NCI-H524 treated with DMSO at 0.1 percent for 48 hours (cell line): Measurements from ENCODE around the gene SSB.
"Not testable (repeated sequence)": the region's sequence is repeated elsewhere in the genome, so short reads cannot be mapped to it uniquely, and the experiment has no call there.

Experiments used
- DNase-seq: peaks from one replicate; lab custom pipeline; 2025; lab: John Stamatoyannopoulos, UW

SSB gene

DNA sequence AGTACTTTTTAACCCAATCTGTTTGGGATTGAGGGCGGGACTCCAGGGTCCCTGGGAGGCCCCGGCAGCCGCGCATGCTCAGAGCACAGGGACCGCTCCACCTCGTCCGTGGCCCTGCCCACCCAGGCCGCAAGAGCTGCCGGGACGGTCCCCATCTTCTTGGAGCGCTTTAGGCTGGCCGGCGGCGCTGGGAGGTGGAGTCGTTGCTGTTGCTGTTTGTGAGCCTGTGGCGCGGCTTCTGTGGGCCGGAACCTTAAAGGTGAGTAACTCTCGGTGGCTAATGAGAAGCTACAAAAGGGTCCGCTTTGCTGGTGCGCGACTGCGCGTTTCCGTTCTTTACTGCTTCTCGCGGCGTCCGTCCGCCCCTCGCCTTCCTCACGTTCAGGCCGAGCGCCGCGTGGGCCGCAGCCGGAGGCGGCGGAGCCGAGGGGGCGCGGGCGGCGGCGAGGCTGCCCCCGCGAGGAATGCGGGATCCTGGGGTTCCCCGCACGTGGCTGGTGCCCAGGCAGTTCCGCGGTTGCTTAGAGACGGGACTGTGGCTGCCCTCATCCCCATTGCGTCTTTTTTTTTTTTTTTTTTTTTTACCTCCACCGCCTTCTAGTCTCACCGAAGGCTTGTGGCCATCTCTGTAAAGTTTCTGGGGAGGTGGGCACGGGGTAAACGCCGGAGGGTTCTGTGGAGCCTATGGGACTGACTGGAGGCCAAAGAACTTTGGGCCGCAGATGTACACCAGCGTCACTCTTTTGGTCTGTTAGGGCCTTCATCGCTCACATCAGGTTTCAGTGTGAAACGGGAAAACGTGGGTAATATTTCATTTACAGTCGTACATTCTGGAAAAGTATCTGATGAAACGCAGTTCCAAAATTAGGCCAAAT lies at the start of gene SSB:
TSS of gene SSB (plus strand) at position 154 of the 875 bp plus-strand sequence. CDS start 2,090 bp downstream, outside the sequence.
- DNase-seq = peak; percentile 38

DNA sequence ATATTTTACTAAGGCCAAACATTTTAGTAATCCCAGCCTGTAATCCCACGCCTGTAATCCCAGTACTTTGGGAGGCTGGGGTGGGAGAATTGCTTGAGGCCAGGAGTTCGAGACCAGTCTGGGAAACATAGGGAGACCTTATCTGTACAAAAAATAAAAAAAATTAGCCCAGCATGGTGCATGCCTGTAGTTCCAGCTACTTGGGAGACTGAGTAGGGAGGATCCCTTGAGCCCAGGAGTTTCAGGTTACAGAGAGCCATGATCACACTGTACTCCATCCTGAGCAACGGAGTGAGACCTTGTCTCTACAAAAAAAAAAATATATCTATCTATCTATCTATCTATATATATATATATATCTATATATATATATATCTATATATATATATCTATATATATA lies 45.9 kb upstream of the SSB start:
- no peak for DNase-seq

DNA sequence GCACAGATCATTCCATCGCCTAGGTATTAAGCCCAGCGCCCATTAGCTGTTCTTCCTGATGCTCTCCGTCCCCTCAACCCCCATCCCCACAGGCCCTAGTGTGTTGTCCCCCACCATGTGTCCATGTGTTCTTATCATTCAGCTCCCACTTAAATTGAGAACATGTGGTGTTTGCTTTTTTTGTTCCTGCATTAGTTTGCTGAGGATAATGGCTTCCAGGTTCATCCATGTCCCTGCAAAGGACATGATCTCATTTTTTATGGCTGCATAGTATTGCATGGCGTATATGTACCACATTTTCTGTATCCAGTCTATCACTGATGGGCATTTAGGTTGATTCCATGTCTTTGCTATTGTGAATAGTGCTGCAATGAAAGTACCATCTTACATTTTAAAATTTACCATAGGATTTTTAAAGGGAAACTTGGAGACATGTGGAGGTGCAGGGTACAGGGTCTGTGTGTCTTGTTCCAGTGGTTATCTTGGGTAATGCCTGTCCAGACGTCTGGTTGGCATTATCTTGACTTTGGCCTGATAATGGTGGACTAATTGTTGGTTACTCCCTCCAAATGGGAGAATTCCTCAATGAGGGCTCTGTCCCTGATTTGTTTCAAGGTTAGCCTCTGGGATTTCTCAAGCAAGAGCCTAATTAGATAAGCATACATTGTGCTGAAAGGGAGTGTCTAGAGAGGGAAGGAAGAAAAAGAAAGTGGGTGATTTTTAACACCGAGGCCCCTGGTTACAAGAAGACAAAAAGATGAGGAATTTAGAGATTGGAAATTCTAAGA lies 43.4 kb upstream of the SSB start:
- no peak for DNase-seq

DNA sequence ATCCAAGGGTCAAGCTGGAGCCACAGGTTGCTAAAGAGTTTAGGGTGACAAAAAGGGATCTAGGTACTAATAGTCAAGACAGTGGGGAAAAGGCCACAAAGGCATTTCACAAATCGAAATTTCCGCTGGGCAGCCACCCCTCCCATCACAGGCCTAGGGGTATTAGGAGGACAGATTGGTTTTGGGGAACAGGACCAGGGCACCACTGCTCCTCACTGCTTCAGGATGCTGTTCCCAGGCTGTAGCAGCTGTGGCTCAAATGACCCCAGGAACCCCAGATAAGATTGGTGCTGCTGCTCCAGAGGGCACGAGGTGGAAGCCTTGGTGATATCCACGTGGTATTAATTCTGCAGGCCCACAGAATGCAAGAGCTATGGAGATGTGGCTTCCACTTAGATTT lies 42.3 kb upstream of the SSB start:
- no peak for DNase-seq

DNA sequence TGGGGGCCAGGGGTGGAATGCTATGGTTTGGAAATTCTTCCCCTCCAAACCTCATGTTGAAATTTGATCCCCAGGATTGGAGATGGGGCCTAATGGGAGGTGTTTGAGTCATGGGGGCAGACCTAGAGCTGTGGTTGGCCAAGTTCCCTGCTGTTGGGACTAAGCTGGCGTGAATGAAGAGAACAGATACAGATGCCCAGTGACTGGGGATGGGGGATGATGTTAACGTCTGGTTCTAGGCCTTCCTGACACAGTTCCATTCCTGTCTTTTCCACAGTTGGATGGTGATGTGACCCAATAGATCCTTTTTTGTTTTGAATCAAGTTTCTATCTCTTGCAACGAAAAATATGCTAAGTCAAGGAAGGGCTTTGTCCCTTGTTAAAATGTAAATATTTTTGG lies 41.3 kb upstream of the SSB start:
- DNase-seq = no peak

DNA sequence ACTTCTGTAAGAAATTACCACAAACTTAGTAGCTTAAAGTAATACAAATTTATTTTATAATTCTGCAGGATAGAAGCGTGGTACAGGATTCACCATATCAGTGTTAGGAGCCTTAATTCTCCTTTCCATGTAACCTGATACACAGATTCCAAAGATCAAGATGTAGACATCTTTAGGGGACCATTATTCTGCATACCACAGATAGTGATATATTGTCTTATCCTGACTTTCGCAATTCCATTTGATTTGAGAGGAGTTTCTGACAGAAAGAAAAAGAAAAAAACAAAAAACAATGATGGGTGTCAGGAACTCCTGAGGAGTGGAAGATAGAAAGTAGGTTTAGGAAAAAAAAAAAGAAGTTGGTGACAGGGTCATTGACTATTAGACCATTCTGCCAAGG lies 40.9 kb upstream of the SSB start:
- no peak for DNase-seq

DNA sequence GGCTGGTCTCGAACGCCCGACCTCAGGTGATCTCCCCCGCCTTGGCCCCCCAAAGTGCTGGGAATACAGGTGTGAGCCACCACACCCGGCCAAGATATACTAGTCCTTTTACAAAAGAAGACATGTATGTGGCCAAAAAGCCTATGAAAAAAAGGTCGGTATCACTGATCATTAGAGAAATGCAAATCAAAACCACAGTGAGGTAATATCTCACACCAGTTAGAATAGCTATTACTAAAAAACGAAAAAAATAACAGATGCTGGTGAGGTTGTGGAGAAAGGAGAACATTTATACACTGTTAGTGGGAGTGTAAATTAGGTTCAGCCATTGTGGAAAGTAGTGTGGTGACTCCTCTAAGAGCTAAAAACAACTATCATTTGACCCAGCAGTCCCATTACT lies 38.7 kb upstream of the SSB start:
- DNase-seq = no peak

DNA sequence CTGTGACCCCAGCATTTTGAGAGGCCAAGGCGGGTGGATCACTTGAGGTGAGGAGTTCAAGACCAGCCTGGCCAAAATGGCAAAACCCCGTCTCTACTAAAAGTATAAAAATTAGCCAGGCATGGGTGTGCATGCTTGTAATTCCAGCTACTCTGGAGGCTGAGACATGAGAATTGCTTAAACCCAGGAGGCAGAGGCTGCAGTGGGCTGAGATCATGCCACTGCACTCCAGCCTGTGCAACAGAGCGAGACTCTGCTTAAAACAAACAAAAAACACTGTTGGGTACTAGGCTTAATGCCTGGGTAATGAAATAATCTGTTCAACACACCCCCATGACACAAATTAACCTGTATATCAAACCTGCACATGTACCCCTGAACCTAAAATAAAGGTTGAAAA lies 37.9 kb upstream of the SSB start:
- not testable (repeated sequence) for DNase-seq

DNA sequence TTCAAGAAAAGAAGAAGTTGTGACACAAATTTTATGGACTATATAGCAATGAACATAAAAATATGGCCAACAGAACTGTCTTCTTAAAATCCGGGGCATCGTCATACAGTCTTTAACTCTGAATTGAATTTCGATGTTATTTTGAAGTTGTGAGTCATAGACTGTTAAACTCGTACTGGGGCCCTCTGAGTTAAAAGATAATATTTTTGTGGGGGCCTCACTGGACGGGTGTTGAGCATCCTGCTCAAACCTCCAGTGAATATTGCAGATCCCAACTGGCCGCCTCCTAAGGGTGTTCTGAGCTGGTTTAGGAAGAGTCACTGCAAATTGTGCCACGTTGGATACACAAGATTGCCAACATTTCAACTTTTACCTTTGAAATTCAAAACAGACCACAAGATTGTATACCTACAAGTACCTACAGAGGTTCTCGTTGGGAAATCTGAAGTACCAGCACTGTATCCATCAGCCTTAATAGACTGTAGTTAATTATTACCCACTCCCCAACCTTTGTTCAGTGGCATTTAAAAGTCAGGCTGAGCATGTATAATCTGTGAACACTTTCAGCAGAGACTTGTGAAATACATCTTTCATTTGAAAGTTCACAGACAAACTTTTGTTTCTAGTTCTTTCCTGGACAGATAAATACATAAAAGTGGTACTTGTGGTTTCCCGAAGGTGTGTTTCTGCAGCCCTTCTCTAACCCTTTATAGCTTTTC lies 37.3 kb upstream of the SSB start:
- DNase-seq = no peak

DNA sequence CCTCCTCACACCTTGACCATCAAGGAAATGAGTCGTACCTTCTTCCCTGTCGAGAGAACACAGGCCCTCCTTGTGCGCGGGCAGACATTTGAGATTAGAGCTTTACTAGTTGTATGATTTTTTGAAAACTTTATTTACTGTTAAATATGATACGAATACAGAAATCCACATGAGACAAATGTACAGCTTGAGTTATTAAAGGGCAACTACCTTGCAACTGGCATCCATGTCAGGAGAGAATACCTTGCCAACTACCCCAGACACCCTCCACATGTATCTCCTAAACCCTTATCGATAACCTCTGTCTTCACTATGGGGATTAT lies 36.7 kb upstream of the SSB start:
- DNase-seq = no peak

DNA sequence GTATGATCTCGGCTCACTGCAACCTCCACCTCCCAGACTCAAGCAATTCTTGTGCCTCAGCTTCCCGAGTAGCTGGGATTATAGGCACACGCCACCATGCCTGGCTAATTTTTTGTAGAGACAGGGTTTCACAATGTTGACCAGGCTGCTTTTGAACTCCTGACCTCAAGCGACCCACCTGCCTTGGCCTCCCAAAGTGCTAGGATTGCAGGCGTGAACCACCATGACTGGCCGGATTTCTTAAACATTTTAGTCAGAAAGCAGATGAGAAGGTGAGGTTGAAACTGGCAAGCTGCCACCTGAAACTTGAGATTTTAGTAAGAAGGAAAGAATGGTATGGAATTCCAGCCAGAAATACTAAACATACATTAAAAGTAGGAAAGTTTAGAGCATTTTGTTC lies 33.1 kb upstream of the SSB start:
- DNase-seq = no peak

DNA sequence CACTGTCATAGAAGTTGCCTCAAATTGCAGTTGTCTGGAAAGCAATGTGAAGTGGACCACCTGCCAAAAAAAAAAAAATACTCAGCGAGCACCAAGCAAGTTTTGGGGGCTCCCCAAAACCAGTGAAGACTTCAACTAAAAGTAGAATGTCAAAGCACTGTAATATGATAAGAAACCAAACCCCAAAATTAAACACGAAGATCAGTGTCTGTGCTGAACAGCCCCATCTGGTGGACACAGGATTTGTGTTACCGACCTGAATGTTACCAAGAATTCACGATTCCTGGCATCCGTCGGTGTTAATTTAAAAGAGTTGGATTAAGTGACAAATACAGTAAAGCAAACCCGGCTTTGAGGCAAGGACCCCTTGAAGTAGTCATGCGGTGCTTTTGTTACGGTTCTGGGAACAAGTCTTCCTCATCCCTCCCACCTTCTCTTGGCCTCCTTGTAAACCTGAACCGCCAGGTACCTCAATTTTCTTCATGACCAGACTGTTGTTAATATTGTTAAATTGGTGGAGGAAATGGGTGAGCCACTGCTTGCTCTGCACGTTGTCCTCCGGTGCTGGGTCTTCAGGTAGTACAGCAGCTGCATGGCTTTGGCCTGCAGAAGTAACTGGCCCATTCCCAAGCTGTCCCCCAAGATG lies 31.3 kb upstream of the SSB start:
- DNase-seq = no peak

DNA sequence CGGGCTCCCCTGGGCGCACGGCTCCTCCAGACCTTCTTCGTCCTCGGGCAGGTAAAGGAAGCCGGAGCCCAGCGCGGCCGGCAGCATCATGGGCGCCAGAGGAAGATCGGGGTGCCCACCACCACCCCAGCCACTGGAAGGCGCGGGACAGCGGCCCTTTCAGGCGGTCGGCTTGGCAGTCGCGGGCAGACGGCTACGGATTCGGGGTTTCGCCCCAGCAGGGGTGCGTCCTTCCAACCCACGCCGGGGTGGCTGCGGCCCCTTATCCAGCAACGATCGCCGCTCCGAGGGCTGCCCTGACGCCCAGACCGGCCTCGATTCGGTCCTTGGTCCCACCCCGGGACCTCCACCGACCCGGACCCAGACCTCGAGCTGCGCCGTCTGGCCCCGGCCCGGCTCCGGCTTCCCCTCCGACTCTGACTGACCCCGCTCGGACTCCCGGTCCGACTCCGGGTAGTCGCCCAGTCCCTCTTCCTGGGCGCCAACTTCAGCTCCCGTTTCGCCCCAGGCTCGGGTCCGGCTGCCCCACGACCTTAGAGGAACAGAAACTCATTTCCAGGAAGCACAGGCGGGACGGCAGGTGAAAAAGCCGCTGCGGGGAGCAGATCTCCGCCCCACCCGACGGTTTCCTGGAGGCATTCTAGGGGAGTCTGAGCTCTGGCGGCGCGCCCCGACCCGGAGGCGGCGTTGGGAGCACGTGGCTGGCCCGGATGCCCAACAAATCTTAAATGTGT lies 30.2 kb upstream of the SSB start:
- DNase-seq = no peak

DNA sequence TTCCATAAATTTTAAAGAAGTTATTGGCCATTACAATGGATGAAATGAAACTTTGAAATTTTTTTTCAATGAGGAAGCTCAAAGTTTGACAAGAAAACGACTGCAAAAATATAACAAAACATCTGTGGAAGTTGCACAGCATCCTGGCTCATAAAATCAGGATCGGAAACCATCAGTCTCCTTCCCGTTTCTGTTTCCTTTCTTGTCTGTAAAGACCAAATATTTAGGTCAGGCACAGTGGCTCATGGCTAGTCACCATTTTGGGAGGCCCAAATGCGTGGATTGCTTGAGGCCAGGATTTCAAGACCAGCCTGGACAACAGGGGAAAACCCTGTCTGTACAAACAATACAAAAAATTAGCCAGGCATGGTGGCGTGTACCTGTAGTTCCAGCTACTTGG lies 27.6 kb upstream of the SSB start:
- no peak for DNase-seq

DNA sequence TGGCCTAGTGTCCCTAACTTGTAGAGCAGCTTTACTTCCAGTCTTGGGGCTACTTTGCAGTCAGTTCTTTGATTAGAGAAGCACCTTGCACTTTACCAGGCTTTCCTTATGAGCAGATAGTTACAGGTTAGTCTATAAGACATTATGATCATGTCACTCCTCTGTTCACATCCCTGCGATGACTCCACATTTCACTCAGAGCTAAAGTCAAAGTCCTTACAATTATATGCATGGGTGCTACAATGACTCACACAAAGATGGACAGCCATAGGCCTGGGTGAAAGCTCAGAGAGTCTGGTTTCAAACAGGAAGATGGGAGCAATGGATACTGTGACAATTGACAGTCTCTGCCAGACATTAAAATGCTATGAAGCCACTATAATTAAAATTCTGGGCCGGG lies 27.1 kb upstream of the SSB start:
- DNase-seq = no peak

DNA sequence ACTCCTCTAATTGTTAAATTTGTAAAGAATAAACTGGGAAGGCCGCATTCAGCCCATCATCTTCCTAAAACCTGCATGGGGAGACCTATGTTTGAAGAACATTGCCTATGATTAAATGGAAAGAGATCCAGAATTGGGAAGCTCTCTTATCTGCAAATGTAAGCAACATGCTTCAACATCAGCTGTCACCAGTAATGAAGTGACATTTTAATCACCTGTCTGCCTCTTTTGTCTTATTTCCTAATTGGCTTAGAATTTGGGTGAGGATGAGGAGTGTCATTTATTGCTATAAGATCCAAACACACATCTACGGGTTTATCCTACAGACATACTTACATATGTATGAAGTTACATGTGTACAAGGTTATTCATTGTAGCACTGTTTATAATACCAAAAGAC lies 26.0 kb upstream of the SSB start:
- no peak for DNase-seq

DNA sequence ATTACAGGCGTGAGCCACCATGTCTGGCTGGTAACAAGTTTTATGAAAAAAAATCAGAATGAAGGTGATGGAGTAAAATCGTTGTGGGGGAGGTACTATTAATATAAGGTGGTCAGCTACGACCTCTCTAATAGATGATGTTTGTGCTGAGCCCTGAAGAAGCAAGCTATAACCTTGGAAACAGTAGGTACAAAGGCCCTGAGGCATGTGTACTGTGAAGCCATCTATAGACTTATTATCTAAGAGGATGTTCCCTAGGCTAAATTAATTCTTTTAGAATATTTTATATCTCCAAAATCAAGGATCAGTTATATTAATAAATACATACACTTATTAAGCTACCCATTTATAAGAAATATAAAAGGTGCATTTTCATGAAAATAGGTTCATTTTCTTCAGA lies 23.3 kb upstream of the SSB start:
- no peak for DNase-seq

DNA sequence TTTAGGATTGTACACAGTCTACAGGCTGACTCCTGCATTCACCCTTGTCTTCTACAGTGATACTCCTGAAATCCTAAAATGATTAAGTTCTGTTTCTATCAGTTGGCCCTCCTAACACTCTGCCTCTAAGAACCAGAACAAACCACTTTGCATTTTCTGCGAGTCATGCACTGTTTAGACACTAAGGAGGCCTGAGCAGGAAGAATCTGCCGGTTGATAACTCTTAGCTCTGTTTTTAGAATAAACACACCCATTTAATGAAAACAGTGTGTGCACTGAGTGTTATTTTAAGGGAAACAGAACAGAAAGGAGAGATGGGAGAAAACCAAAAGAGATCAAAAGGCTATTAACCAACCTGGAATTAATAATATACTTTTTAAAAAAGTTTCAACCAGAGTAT lies 22.9 kb upstream of the SSB start:
- DNase-seq = no peak

DNA sequence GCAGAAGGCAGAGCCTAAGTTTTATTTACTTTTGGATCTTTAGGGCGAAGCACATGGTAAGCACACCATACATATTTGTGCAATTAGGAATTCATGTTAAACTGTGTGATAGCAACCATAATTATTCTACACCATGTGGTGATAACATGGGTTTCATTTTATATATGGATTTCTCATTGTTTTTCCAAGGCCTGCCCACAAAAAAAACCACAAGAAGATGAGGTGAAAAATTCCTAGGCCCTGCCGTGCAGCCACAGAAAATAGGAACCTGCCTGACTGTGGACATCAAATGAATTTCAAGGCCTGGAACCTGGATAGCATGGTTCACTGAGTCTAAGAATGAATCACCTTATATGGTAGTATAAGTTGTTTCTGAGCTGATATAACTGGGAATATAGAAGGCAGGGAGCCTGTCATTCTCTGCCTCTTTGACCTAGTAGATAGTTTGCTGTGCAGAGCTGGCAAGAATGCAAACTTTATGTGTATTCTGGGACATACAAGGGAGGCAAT lies 22.4 kb upstream of the SSB start:
- no peak for DNase-seq

DNA sequence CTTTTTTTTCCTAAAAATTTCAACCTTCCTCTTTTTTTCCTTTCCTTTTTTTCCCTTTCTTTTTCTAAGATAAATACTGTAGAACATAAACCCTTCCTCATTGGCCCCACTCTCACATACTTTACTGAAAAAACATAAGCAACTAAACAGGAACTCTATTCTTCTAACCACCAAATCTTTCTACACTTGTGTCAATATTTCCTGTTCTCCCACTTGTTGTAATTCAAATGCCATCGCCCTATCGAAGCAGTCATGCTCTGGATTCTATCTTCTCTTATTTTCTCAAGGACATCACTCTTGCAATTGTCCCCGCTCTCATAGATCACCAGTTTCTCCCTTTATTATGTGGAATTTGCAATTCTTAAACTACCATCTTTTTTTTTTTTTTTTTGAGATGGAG lies 20.2 kb upstream of the SSB start:
- no peak for DNase-seq

DNA sequence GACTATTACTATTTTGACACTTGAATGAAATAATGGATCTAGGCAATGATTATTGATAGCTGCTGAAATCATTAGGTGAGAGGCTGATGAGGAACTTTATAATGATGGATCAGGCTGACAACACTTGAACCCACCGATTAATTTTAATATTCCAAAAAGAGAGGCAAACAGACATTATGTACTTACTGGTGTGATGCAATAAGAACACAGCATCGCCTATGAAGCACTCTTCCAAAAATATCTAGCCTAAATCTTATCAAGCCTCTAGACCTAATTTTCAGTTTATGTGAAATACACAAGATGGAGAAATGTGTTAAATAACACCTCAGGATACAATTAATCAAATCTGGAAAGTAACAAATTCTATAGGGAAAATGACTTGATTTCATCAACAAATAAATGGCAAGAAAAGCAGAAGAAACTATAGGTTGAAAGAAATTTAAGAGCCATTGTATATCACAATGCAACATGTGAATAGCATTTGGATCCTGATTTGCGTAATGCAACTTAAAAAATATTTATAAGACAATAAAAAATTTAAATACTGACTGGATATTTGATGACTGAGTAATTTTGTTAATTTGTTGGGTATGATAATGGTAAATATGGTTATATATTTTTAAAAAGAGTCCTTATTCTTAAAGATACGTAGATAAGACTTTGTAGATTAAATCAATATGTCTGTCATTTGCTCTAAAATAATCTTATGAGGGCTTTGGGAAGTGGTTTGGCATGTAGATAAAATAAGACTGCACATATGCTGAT lies 17.2 kb upstream of the SSB start:
- no peak for DNase-seq
